ENCODE measurements around the gene KRT38.

Gene KRT38

GRCh38 chr17:41462705-41463104, 21.9 kb upstream of the KRT38 start:
- H3K27me3 ChIP-seq (ENCODE audit: control insufficient read depth, insufficient read depth, low read length), result no peaks in the 10 kb centered on the region
- no peak for DNase-seq (ENCODE audit: low read depth, low spot score)
- H3K36me3 ChIP-seq (ENCODE audit: control insufficient read depth, insufficient read depth, low read length), result no peaks in the 10 kb centered on the region
- no peaks in the 10 kb centered on the region for H3K9me3 ChIP-seq (ENCODE audit: control insufficient read depth, insufficient read depth, low read length)
- H3K4me3 ChIP-seq (ENCODE audit: low read length), result no peak overlapping the region
- no CpG with 5 or more reads among the region's 15 CpGs for WGBS (ENCODE audit: insufficient coverage, insufficient read length)
- no peak overlapping the region for H3K27ac ChIP-seq (ENCODE audit: low read length)
- H3K4me1 ChIP-seq (ENCODE audit: control insufficient read depth, insufficient read depth, low read length), result no peaks in the 10 kb centered on the region

- H3K27ac ChIP-seq (ENCODE audit: low read length), result no peak overlapping the region
- H3K36me3 ChIP-seq (ENCODE audit: control insufficient read depth, insufficient read depth, low read length), result no peaks in the 10 kb centered on the region
- no peak for DNase-seq (ENCODE audit: low read depth, low spot score)
- no peaks in the 10 kb centered on the region for H3K27me3 ChIP-seq (ENCODE audit: control insufficient read depth, insufficient read depth, low read length)
- H3K4me1 ChIP-seq (ENCODE audit: control insufficient read depth, insufficient read depth, low read length), result no peaks in the 10 kb centered on the region
- no peak overlapping the region for H3K4me3 ChIP-seq (ENCODE audit: low read length)
- H3K9me3 ChIP-seq (ENCODE audit: control insufficient read depth, insufficient read depth, low read length), result no peaks in the 10 kb centered on the region
- no CpG with 5 or more reads among the region's 4 CpGs for WGBS (ENCODE audit: insufficient coverage, insufficient read length)
These were observed 16.9 kb upstream of the KRT38 start for GRCh38 chr17:41457676-41458075.

GRCh38 chr17:41456204-41456603, 15.4 kb upstream of the KRT38 start:
- Histone ChIP-seq H3K4me1 (ENCODE audit: control insufficient read depth, insufficient read depth, low read length) (no peaks in the 10 kb centered on the region), H3K36me3 (ENCODE audit: control insufficient read depth, insufficient read depth, low read length) (no peaks in the 10 kb centered on the region), H3K4me3 (ENCODE audit: low read length) (no peak overlapping the region), H3K27me3 (ENCODE audit: control insufficient read depth, insufficient read depth, low read length) (no peaks in the 10 kb centered on the region), H3K27ac (ENCODE audit: low read length) (no peak overlapping the region), H3K9me3 (ENCODE audit: control insufficient read depth, insufficient read depth, low read length) (no peaks in the 10 kb centered on the region; the same call in 1 of the 2 replicates)
- DNase-seq (ENCODE audit: low read depth, low spot score), result peak; percentile 7
- WGBS (ENCODE audit: insufficient coverage, insufficient read length), result no CpG with 5 or more reads among the region's 3 CpGs

- H3K27ac ChIP-seq (ENCODE audit: low read length), result no peak overlapping the region
- no peaks in the 10 kb centered on the region for H3K27me3 ChIP-seq (ENCODE audit: control insufficient read depth, insufficient read depth, low read length)
- H3K9me3 ChIP-seq (ENCODE audit: control insufficient read depth, insufficient read depth, low read length), result no peaks in the 10 kb centered on the region; the same call in 1 of the 2 replicates
- H3K4me3 ChIP-seq (ENCODE audit: low read length), result no peak overlapping the region
- no peaks in the 10 kb centered on the region for H3K4me1 ChIP-seq (ENCODE audit: control insufficient read depth, insufficient read depth, low read length)
- no peaks in the 10 kb centered on the region for H3K36me3 ChIP-seq (ENCODE audit: control insufficient read depth, insufficient read depth, low read length)
- no peak for DNase-seq (ENCODE audit: low read depth, low spot score)
- no CpG with 5 or more reads among the region's 1 CpG for WGBS (ENCODE audit: insufficient coverage, insufficient read length)
These were observed 14.5 kb upstream of the KRT38 start for GRCh38 chr17:41455236-41455635.

- Histone ChIP-seq H3K36me3 (ENCODE audit: control insufficient read depth, insufficient read depth, low read length) (no peaks in the 10 kb centered on the region), H3K9me3 (ENCODE audit: control insufficient read depth, insufficient read depth, low read length) (no peaks in the 10 kb centered on the region; the same call in 1 of the 2 replicates), H3K27ac (ENCODE audit: low read length) (no peak overlapping the region), H3K4me3 (ENCODE audit: low read length) (no peak overlapping the region), H3K27me3 (ENCODE audit: control insufficient read depth, insufficient read depth, low read length) (no peaks in the 10 kb centered on the region), H3K4me1 (ENCODE audit: control insufficient read depth, insufficient read depth, low read length) (no peaks in the 10 kb centered on the region)
- no CpG with 5 or more reads among the region's 3 CpGs for WGBS (ENCODE audit: insufficient coverage, insufficient read length)
- DNase-seq (ENCODE audit: low read depth, low spot score), result no peak
These were observed 12.3 kb upstream of the KRT38 start for GRCh38 chr17:41453066-41453465.

- WGBS (ENCODE audit: insufficient coverage, insufficient read length), result no CpG with 5 or more reads among the region's 4 CpGs
- Histone ChIP-seq H3K36me3 (ENCODE audit: control insufficient read depth, insufficient read depth, low read length) (no peaks in the 10 kb centered on the region), H3K4me1 (ENCODE audit: control insufficient read depth, insufficient read depth, low read length) (no peaks in the 10 kb centered on the region), H3K27me3 (ENCODE audit: control insufficient read depth, insufficient read depth, low read length) (no peaks in the 10 kb centered on the region), H3K27ac (ENCODE audit: low read length) (no peak overlapping the region), H3K9me3 (ENCODE audit: control insufficient read depth, insufficient read depth, low read length) (no peaks in the 10 kb centered on the region; the same call in 1 of the 2 replicates), H3K4me3 (ENCODE audit: low read length) (no peak overlapping the region)
- DNase-seq (ENCODE audit: low read depth, low spot score), result no peak
These were observed 11.5 kb upstream of the KRT38 start for GRCh38 chr17:41452281-41452680.

GRCh38 chr17:41451154-41451728, 10.5 kb upstream of the KRT38 start:
- Histone ChIP-seq H3K4me1 (ENCODE audit: control insufficient read depth, insufficient read depth, low read length) (no peaks in the 10 kb centered on the region), H3K9me3 (ENCODE audit: control insufficient read depth, insufficient read depth, low read length) (no peaks in the 10 kb centered on the region; the same call in 1 of the 2 replicates), H3K36me3 (ENCODE audit: control insufficient read depth, insufficient read depth, low read length) (no peaks in the 10 kb centered on the region), H3K4me3 (ENCODE audit: low read length) (no peak overlapping the region), H3K27me3 (ENCODE audit: control insufficient read depth, insufficient read depth, low read length) (no peaks in the 10 kb centered on the region), H3K27ac (ENCODE audit: low read length) (no peak overlapping the region)
- no peak for DNase-seq (ENCODE audit: low read depth, low spot score)
- WGBS (ENCODE audit: insufficient coverage, insufficient read length), result 100% methylated on average over 2 of the region's 2 CpGs

- DNase-seq (ENCODE audit: low read depth, low spot score), result no peak
- Histone ChIP-seq H3K27ac (ENCODE audit: low read length) (no peak overlapping the region), H3K27me3 (ENCODE audit: control insufficient read depth, insufficient read depth, low read length) (no peaks in the 10 kb centered on the region), H3K4me1 (ENCODE audit: control insufficient read depth, insufficient read depth, low read length) (no peaks in the 10 kb centered on the region), H3K4me3 (ENCODE audit: low read length) (no peak overlapping the region), H3K9me3 (ENCODE audit: control insufficient read depth, insufficient read depth, low read length) (no peaks in the 10 kb centered on the region; the same call in 1 of the 2 replicates), H3K36me3 (ENCODE audit: control insufficient read depth, insufficient read depth, low read length) (no peaks in the 10 kb centered on the region)
- no CpG with 5 or more reads among the region's 6 CpGs for WGBS (ENCODE audit: insufficient coverage, insufficient read length)
These were observed 8.2 kb upstream of the KRT38 start for GRCh38 chr17:41449008-41449407.

- no peak for DNase-seq (ENCODE audit: low read depth, low spot score)
- Histone ChIP-seq H3K36me3 (ENCODE audit: control insufficient read depth, insufficient read depth, low read length) (no peaks in the 10 kb centered on the region), H3K9me3 (ENCODE audit: control insufficient read depth, insufficient read depth, low read length) (no peaks in the 10 kb centered on the region; the same call in 1 of the 2 replicates), H3K27me3 (ENCODE audit: control insufficient read depth, insufficient read depth, low read length) (no peaks in the 10 kb centered on the region), H3K4me3 (ENCODE audit: low read length) (no peak overlapping the region), H3K4me1 (ENCODE audit: control insufficient read depth, insufficient read depth, low read length) (no peaks in the 10 kb centered on the region), H3K27ac (ENCODE audit: low read length) (no peak overlapping the region)
- no CpG with 5 or more reads among the region's 2 CpGs for WGBS (ENCODE audit: insufficient coverage, insufficient read length)
These were observed 7.7 kb upstream of the KRT38 start for GRCh38 chr17:41448506-41448905.

GRCh38 chr17:41446806-41447205, 6.0 kb upstream of the KRT38 start:
- no peaks in the 10 kb centered on the region for H3K27me3 ChIP-seq (ENCODE audit: control insufficient read depth, insufficient read depth, low read length)
- H3K9me3 ChIP-seq (ENCODE audit: control insufficient read depth, insufficient read depth, low read length), result no peaks in the 10 kb centered on the region; the same call in 1 of the 2 replicates
- no peak overlapping the region for H3K27ac ChIP-seq (ENCODE audit: low read length)
- DNase-seq (ENCODE audit: low read depth, low spot score), result no peak
- H3K4me1 ChIP-seq (ENCODE audit: control insufficient read depth, insufficient read depth, low read length), result no peaks in the 10 kb centered on the region
- H3K36me3 ChIP-seq (ENCODE audit: control insufficient read depth, insufficient read depth, low read length), result no peaks in the 10 kb centered on the region
- WGBS (ENCODE audit: insufficient coverage, insufficient read length), result no CpG with 5 or more reads among the region's 2 CpGs
- no peak overlapping the region for H3K4me3 ChIP-seq (ENCODE audit: low read length)

GRCh38 chr17:41444640-41445039, 3.9 kb upstream of the KRT38 start:
- Histone ChIP-seq H3K4me1 (ENCODE audit: control insufficient read depth, insufficient read depth, low read length) (no peaks in the 10 kb centered on the region), H3K27me3 (ENCODE audit: control insufficient read depth, insufficient read depth, low read length) (no peaks in the 10 kb centered on the region), H3K36me3 (ENCODE audit: control insufficient read depth, insufficient read depth, low read length) (no peaks in the 10 kb centered on the region; the same call in 1 of the 2 replicates), H3K9me3 (ENCODE audit: control insufficient read depth, insufficient read depth, low read length) (no peaks in the 10 kb centered on the region), H3K4me3 (ENCODE audit: low read length) (no peak overlapping the region), H3K27ac (ENCODE audit: low read length) (no peak overlapping the region)
- no CpG with 5 or more reads among the region's 3 CpGs for WGBS (ENCODE audit: insufficient coverage, insufficient read length)
- no peak for DNase-seq (ENCODE audit: low read depth, low spot score)

All from iPS DF 6.9 (cell line).